Measurements from ENCODE around the gene MAML3.

MAML3 gene

GRCh38 chr4:139833151-139833910 lies 320.7 kb downstream of the MAML3 start:
- no peak overlapping the region for H3K4me3 ChIP-seq (replicated peaks; ENCODE audit: low read depth, low read length)
- no peak for TF ChIP-seq CTCF (IDR thresholded peaks at IDR 0.05; ENCODE audit: low read length, missing control alignments)
- no peak for DNase-seq (ENCODE audit: low read depth)

- no peak for DNase-seq (ENCODE audit: low read depth)
- no peak for TF ChIP-seq CTCF (IDR thresholded peaks at IDR 0.05; ENCODE audit: low read length, missing control alignments)
- no peak overlapping the region for H3K4me3 ChIP-seq (replicated peaks; ENCODE audit: low read depth, low read length)
These were observed 324.9 kb downstream of the MAML3 start for GRCh38 chr4:139828966-139829664.

GRCh38 chr4:139826426-139826825 lies 327.6 kb downstream of the MAML3 start:
- DNase-seq (ENCODE audit: low read depth), result no peak
- no peak overlapping the region for H3K4me3 ChIP-seq (replicated peaks; ENCODE audit: low read depth, low read length)
- no peak for TF ChIP-seq CTCF (IDR thresholded peaks at IDR 0.05; ENCODE audit: low read length, missing control alignments)

- DNase-seq (ENCODE audit: low read depth), result no peak
- TF ChIP-seq CTCF (IDR thresholded peaks at IDR 0.05; ENCODE audit: low read length, missing control alignments), result no peak
- H3K4me3 ChIP-seq (replicated peaks; ENCODE audit: low read depth, low read length), result no peak overlapping the region
These were observed 328.4 kb downstream of the MAML3 start for GRCh38 chr4:139825523-139826014.

GRCh38 chr4:139824882-139825522 lies 329.0 kb downstream of the MAML3 start:
- no peak for TF ChIP-seq CTCF (IDR thresholded peaks at IDR 0.05; ENCODE audit: low read length, missing control alignments)
- H3K4me3 ChIP-seq (replicated peaks; ENCODE audit: low read depth, low read length), result no peak overlapping the region

GRCh38 chr4:139823746-139824145 lies 330.2 kb downstream of the MAML3 start:
- no peak overlapping the region for H3K4me3 ChIP-seq (replicated peaks; ENCODE audit: low read depth, low read length)
- no peak for DNase-seq (ENCODE audit: low read depth)
- no peak for TF ChIP-seq CTCF (IDR thresholded peaks at IDR 0.05; ENCODE audit: low read length, missing control alignments)

More at GRCh38 chr4:139824882-139825522, 329.0 kb downstream of the MAML3 start:
- no peak for DNase-seq (ENCODE audit: low read depth)
